Activated T-helper 17 cell treated with anti-CD3 and anti-CD28 coated beads, Interleukin-2, amount 50 U/mL, for 72 hours (primary cell): ENCODE measurements around the gene RAF1. TPM values are rescaled to one million over a fixed set of nuclear protein-coding genes. Genes with fewer than 3 reads are reported as not detected.

Experiments used
- ATAC-seq: fragments of 150-1000 bp; cut with Tn5 transposase; replicated peaks from 2 replicates; pipeline ENCODE4 v1.10.0; 2021; ENCODE audit warnings: mild to moderate bottlenecking, moderate library complexity
- H3K27ac Mint-ChIP-seq: one replicate; pipeline ENCODE4 v1.8.0; 2022; ENCODE audit warnings: mixed read lengths
- H3K27me3 Mint-ChIP-seq: one replicate; pipeline ENCODE4 v1.8.0; 2022; ENCODE audit warnings: mixed read lengths
- H3K36me3 Mint-ChIP-seq: one replicate; pipeline ENCODE4 v1.8.0; 2022; ENCODE audit warnings: low read depth, mild to moderate bottlenecking, mixed read lengths
- H3K4me1 Mint-ChIP-seq: one replicate; pipeline ENCODE4 v1.8.0; 2022; ENCODE audit warnings: mixed read lengths
- H3K4me3 Mint-ChIP-seq: one replicate; pipeline ENCODE4 v1.8.0; 2022; ENCODE audit warnings: mild to moderate bottlenecking, mixed read lengths
- H3K9me3 Mint-ChIP-seq: one replicate; pipeline ENCODE4 v1.8.0; 2022; ENCODE audit warnings: mixed read lengths
- total RNA-seq, 2 donors: library from RNA; stranded (reverse); gene quantifications; one replicate each; pipeline ENCODE4 v1.2.3, GENCODE V29; 2022

The RAF1 gene
- total RNA-seq, 2 donors from 2014 or later: 91.5 to 97.3 TPM

DNA sequence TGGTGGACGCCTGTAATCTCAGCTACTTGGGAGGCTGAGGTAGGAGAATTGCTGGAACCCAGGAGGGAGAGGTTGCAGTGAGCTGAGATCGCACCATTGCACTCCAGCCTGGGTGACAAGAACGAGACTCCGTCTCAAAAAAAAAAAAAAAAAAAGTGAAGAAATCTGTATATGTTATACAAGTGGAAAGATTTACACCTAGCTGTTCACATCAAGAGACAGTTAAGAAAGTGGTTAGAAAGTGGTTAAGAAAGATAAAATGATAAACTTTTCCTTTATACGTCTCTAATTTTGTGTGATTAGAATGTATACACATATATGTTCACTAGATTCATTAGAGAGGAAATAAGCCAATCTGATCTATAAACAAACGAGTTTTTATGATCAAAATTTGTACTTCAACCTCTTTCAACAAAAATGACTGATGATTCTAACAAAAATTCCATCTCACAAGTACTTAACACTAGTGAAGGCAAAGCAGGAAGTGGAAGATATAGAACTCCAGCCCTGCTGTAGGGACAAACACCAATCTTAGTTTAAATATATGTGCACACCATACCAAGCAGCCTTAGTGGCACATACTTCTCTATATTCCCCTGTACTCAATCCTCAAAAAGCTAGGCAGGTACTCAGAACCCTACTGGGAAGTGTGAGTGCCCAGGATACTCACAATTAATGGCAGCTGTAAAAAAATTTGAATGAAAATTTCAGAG is 51.2 kb downstream of the RAF1 start:
- no peak for ATAC-seq
- H3K27me3 Mint-ChIP-seq: no peaks in the 10 kb centered on the region
- H3K4me3 Mint-ChIP-seq: no peak overlapping the region
- H3K9me3 Mint-ChIP-seq: no peaks in the 10 kb centered on the region
- no peak overlapping the region for H3K27ac Mint-ChIP-seq
- peaks cover 27% of the 10 kb centered on the region for H3K4me1 Mint-ChIP-seq
- H3K36me3 Mint-ChIP-seq: peaks cover 92% of the 10 kb centered on the region

GRCh38 chr3:12611117-12611516 is 52.8 kb downstream of the RAF1 start:
- ATAC-seq: no peak
- Mint-ChIP-seq H3K9me3 (no peaks in the 10 kb centered on the region), H3K27ac (no peak overlapping the region), H3K36me3 (peaks cover 92% of the 10 kb centered on the region), H3K4me1 (peaks cover 30% of the 10 kb centered on the region), H3K4me3 (no peak overlapping the region), H3K27me3 (no peaks in the 10 kb centered on the region)

DNA sequence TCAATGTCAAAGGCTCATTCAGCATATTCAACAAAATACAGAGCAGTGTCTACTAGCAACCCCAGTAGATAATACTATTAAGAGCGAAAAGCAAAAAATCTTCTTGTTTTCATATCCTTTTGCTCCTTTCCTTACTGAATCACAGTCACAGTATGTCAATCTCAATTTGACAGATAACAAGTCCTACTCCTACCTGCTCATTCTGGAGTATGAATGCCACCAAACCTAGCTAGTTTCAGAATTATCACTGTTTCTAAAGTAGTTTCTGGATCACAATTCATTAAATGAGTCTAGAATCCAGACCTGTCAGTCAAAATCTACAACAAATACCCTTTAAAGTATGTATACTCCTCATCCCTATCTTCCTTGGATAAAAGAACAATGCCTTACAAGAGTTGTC is 55.5 kb downstream of the RAF1 start:
- H3K27me3 Mint-ChIP-seq: no peaks in the 10 kb centered on the region
- peaks cover 14% of the 10 kb centered on the region for H3K4me1 Mint-ChIP-seq
- peak overlapping the region; percentile 55 for H3K27ac Mint-ChIP-seq
- H3K4me3 Mint-ChIP-seq: no peak overlapping the region
- H3K36me3 Mint-ChIP-seq: peaks cover 94% of the 10 kb centered on the region
- H3K9me3 Mint-ChIP-seq: no peaks in the 10 kb centered on the region
- peak; percentile 68 for ATAC-seq

DNA sequence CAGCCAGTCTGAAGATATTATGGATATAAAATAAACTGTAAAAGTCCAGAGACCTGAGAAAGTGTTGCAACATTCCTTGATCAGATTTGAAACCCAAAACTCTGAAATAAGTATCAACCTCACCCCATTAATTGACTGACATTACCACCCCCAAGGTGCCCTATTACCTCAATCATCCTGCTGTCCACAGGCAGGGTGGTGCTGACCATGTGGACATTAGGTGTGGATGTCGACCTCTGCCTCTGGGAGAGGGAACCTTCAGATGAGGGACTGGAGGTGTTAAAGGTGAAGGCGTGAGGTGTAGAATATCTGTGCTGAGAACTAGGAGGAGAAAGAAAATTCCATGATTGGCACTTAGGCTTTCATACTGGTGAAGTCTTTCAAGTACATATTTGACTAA is 59.9 kb downstream of the RAF1 start:
- no peaks in the 10 kb centered on the region for H3K27me3 Mint-ChIP-seq
- ATAC-seq: no peak
- H3K36me3 Mint-ChIP-seq: peaks cover 100% of the 10 kb centered on the region
- H3K9me3 Mint-ChIP-seq: no peaks in the 10 kb centered on the region
- H3K4me3 Mint-ChIP-seq: no peak overlapping the region
- peaks cover 18% of the 10 kb centered on the region for H3K4me1 Mint-ChIP-seq
- H3K27ac Mint-ChIP-seq: no peak overlapping the region

DNA sequence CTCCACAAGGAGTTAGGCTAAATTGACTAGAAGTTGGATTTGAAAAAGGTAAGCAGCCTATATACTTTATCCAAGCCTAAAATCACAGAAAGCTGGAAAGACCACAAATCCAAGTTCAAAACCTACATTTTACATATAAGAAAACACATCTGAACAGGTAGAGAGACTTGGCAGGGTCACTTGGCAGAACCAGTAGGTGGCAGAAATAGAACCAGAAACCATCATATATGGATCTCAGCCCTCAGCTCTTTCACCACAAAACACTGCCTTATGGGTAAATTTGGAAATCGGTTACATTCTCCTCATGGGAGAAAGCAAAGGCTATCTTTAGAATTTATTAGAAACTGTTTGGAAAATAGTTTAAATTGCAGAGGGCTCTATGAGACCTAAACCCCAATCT is 62.8 kb downstream of the RAF1 start:
- H3K27me3 Mint-ChIP-seq: no peaks in the 10 kb centered on the region
- H3K4me3 Mint-ChIP-seq: no peak overlapping the region
- peaks cover 5% of the 10 kb centered on the region for H3K4me1 Mint-ChIP-seq
- H3K27ac Mint-ChIP-seq: no peak overlapping the region
- H3K36me3 Mint-ChIP-seq: peaks cover 99% of the 10 kb centered on the region
- H3K9me3 Mint-ChIP-seq: no peaks in the 10 kb centered on the region
- ATAC-seq: no peak

DNA sequence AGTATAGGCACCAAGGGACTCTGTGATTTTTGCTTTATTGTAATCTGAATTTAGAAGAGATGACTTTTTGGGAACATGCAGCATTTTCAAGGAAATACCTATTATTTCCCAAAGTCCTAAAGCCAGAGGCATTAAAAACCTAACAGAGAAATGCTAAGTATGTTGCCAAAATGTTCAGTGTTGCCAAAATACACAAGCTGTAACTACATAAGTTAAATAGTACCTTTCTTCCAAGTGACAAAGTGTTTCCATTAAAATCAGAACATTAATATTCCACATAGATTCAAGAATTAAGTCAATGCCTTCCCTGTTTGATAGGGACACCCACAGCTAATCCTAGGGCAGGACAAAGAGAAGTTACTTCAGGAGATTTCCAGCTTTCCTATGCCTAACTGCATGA is 65.0 kb downstream of the RAF1 start:
- H3K36me3 Mint-ChIP-seq: peaks cover 99% of the 10 kb centered on the region
- no peak overlapping the region for H3K4me3 Mint-ChIP-seq
- H3K27me3 Mint-ChIP-seq: no peaks in the 10 kb centered on the region
- H3K9me3 Mint-ChIP-seq: no peaks in the 10 kb centered on the region
- ATAC-seq: no peak
- peaks cover 5% of the 10 kb centered on the region for H3K4me1 Mint-ChIP-seq
- no peak overlapping the region for H3K27ac Mint-ChIP-seq

- no peaks in the 10 kb centered on the region for H3K9me3 Mint-ChIP-seq
- H3K27ac Mint-ChIP-seq: peak overlapping the region; percentile 41
- no peak for ATAC-seq
- H3K4me3 Mint-ChIP-seq: no peak overlapping the region
- no peaks in the 10 kb centered on the region for H3K4me1 Mint-ChIP-seq
- H3K27me3 Mint-ChIP-seq: no peaks in the 10 kb centered on the region
- H3K36me3 Mint-ChIP-seq: peaks cover 99% of the 10 kb centered on the region
Observed at GRCh38 chr3:12593473-12593872, 70.4 kb downstream of the RAF1 start.

DNA sequence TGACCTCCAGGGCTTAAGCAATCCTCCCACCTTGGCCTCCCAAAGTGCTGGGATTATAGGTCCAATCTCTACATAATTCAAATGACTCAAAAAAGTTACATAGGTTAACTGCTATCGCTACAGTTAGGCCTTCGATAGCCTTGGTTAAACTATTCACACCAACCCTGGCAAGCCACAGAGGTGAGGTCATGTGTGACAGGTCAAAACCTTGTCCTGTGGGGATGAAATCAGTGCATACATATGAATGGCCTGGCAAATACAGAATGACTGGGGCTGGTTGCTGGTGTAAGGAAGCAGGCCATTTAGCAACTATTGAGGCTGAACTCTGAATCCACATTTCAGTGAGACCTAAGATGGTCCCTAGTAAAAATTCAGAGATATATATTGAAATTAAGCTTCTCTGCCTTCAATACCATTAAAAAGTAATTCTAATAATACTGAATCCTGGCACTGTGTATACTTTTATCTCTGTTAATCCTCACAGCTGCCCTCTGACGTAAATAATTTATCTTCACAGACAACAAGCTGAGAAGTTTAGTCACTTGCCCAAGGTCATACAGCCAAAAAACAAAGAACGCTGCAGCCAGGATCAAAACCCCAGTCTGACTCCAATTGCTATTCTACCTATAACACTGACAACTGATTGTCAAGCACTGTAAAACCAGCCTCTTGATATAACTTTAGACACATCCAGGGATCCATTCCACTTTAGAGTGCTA is 71.8 kb downstream of the RAF1 start:
- Mint-ChIP-seq H3K4me1 (no peaks in the 10 kb centered on the region), H3K27ac (no peak overlapping the region), H3K27me3 (no peaks in the 10 kb centered on the region), H3K9me3 (no peaks in the 10 kb centered on the region), H3K4me3 (no peak overlapping the region), H3K36me3 (peaks cover 99% of the 10 kb centered on the region)
- ATAC-seq: no peak

GRCh38 chr3:12591456-12591855 is 72.5 kb downstream of the RAF1 start:
- H3K4me3 Mint-ChIP-seq: no peak overlapping the region
- peaks cover 99% of the 10 kb centered on the region for H3K36me3 Mint-ChIP-seq
- no peaks in the 10 kb centered on the region for H3K9me3 Mint-ChIP-seq
- no peaks in the 10 kb centered on the region for H3K27me3 Mint-ChIP-seq
- no peak overlapping the region for H3K27ac Mint-ChIP-seq
- ATAC-seq: no peak
- no peaks in the 10 kb centered on the region for H3K4me1 Mint-ChIP-seq

DNA sequence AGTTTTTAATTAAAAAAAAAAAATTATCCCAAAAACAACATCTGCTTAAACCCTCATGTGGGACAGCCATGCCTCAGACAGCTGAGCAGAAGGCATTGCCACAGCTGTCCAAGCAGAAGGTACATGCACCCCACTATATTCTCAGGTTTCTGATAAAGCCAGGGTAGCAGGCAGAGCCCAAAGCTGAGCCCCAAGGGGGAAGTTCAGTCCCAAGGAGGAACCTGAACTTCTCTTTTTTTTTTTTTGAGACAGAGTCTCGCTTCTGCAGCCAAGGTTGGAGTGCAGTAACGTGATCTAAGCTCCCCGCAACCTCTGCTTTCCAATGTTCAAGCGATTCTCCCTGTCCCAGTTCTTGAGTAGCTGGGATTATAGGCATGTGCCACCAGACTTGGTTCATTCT is 73.8 kb downstream of the RAF1 start:
- H3K36me3 Mint-ChIP-seq: peaks cover 99% of the 10 kb centered on the region
- H3K4me1 Mint-ChIP-seq: no peaks in the 10 kb centered on the region
- no peak overlapping the region for H3K27ac Mint-ChIP-seq
- H3K27me3 Mint-ChIP-seq: no peaks in the 10 kb centered on the region
- H3K9me3 Mint-ChIP-seq: no peaks in the 10 kb centered on the region
- no peak for ATAC-seq
- no peak overlapping the region for H3K4me3 Mint-ChIP-seq

GRCh38 chr3:12588039-12589009 is 75.6 kb downstream of the RAF1 start:
- H3K4me3 Mint-ChIP-seq: no peak overlapping the region
- no peak overlapping the region for H3K27ac Mint-ChIP-seq
- no peak for ATAC-seq
- peaks cover 99% of the 10 kb centered on the region for H3K36me3 Mint-ChIP-seq
- H3K9me3 Mint-ChIP-seq: no peaks in the 10 kb centered on the region
- no peaks in the 10 kb centered on the region for H3K27me3 Mint-ChIP-seq
- H3K4me1 Mint-ChIP-seq: no peaks in the 10 kb centered on the region

GRCh38 chr3:12586403-12586802 is 77.5 kb downstream of the RAF1 start:
- H3K4me1 Mint-ChIP-seq: no peaks in the 10 kb centered on the region
- no peaks in the 10 kb centered on the region for H3K9me3 Mint-ChIP-seq
- ATAC-seq: no peak
- H3K27me3 Mint-ChIP-seq: no peaks in the 10 kb centered on the region
- peak overlapping the region; percentile 52 for H3K27ac Mint-ChIP-seq
- peaks cover 97% of the 10 kb centered on the region for H3K36me3 Mint-ChIP-seq
- H3K4me3 Mint-ChIP-seq: no peak overlapping the region

DNA sequence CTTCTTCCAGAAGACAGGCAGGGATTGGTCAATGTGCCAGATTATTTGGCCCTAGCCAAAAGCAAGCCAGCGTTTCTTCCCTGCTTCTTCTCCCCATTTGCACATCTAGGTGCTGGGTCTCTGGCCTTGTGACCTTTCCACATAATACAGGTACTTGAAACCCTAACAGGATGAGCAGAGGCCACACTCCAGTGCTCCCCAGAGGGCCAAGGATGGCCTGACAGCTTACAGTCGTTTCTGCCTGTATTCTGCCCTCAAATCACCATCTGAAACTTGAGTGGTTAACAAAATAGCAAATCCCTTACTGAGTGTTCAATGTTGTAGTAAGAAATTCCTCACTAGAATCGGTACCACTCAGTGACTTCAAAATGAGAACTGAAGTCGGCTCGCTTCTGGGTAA is 77.9 kb downstream of the RAF1 start:
- peak overlapping the region; percentile 52 for H3K27ac Mint-ChIP-seq
- H3K4me1 Mint-ChIP-seq: peaks cover 2% of the 10 kb centered on the region
- H3K9me3 Mint-ChIP-seq: no peaks in the 10 kb centered on the region
- no peak for ATAC-seq
- H3K36me3 Mint-ChIP-seq: peaks cover 97% of the 10 kb centered on the region
- H3K27me3 Mint-ChIP-seq: no peaks in the 10 kb centered on the region
- no peak overlapping the region for H3K4me3 Mint-ChIP-seq

- H3K4me3 Mint-ChIP-seq: no peak overlapping the region
Observed at GRCh38 chr3:12585181-12585580, 78.7 kb downstream of the RAF1 start.

More at GRCh38 chr3:12585181-12585580, 78.7 kb downstream of the RAF1 start:
- no peaks in the 10 kb centered on the region for H3K9me3 Mint-ChIP-seq
- H3K4me1 Mint-ChIP-seq: peaks cover 4% of the 10 kb centered on the region
- H3K27me3 Mint-ChIP-seq: no peaks in the 10 kb centered on the region
- H3K36me3 Mint-ChIP-seq: peaks cover 95% of the 10 kb centered on the region
- no peak for ATAC-seq
- H3K27ac Mint-ChIP-seq: peak overlapping the region; percentile 52
